NCI-H2171 (cell line): ENCODE results near the gene OR11H7.
A peak's percentile ranks its signal among the peaks of the same experiment; 100 is the strongest.

ENCODE experiments used
- DNase-seq: peaks from one replicate; lab custom pipeline; 2025; lab: John Stamatoyannopoulos, UW

The OR11H7 gene

GRCh38 chr14:20278414-20278813, 49.6 kb downstream of the OR11H7 start:
- DNase-seq = peak; percentile 43

DNA sequence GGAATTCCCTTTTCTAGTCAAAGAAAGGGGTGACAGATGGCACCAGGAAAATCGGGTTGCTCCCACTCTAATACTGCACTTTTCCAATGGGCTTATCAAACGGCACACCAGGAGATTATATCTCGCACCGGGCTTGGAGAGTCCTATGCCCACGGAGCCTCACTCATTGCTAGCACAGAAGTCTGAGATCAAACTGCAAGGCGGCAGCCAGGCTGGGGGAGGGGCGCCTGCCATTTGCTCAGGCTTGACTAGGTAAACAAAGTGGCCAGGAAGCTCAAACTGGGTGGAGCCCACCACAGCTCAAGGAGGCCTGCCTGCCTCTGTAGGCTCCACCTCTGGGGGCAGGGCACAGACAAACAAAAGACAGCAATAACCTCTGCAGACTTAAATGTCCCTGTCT, 51.5 kb downstream of the OR11H7 start:
- peak; percentile 5 for DNase-seq
